ENCODE results near the gene ALOXE3. TPM values are rescaled to one million over a fixed set of nuclear protein-coding genes. Genes with fewer than 3 reads are reported as not detected.

The ALOXE3 gene
- total and polyA plus RNA-seq, 2 experiments from 2014 or later, result 0.10 to 0.27 TPM

DNA sequence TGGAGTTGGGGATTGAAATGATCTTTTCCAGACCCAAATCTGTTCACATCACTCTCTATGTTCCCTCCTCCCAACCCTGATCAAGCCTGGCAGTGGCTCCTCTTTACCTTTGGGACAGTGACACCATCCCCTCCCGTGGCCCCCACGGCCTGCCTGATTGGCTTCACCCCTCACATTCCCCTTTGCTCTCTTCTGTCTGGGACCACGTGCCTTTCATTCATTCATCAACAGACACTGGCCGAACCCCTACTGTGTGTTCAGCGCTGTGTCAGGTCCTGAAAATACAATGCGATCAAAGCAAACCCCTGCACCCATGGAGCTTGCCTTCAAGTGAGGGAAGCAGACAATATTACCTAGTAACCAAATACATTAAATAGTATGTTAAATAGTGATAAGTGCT, 28.6 kb downstream of the ALOXE3 start:
- Histone ChIP-seq H2AFZ (no peak overlapping the region), H3K79me2 (replicated peaks; ENCODE audit: insufficient read depth) (no peaks in the 10 kb centered on the region), H3F3A (replicated peaks; ENCODE audit: low read depth) (no peaks in the 10 kb centered on the region), H3K4me2 (no peak overlapping the region), H4K20me1 (replicated peaks; ENCODE audit: insufficient read depth) (no peaks in the 10 kb centered on the region), H3K36me3 (ENCODE audit: insufficient read depth) (no peaks in the 10 kb centered on the region), H3K4me1 (ENCODE audit: insufficient read depth) (no peaks in the 10 kb centered on the region), H3K9me2 (ENCODE audit: insufficient read depth) (no peaks in the 10 kb centered on the region), H3K27ac (ENCODE audit: low read depth) (no peak overlapping the region), H3K27me3 (ENCODE audit: insufficient read depth) (0 out of 2 replicates have a peak, but pooled peaks cover 5% of the 10 kb centered on the region), H3K4me3 (no peak overlapping the region)
- DNase-seq (ENCODE audit: low spot score), result no peak
- Mint-ChIP-seq H3K9me3 (no peaks in the 10 kb centered on the region), H3K36me3 (ENCODE audit: low read depth) (no peaks in the 10 kb centered on the region), H3K27ac (no peak overlapping the region), H3K4me3 (no peak overlapping the region), H3K4me1 (peaks cover 17% of the 10 kb centered on the region), H3K27me3 (ENCODE audit: insufficient read depth, low read depth, poor library complexity) (peaks cover 16% of the 10 kb centered on the region)
- no peak for ATAC-seq
- TF ChIP-seq CREB1 (CRISPR knock-in tag; IDR thresholded peaks at IDR 0.05; ENCODE audit: low read depth), result no peak
- TF ChIP-seq STAT1 (IDR thresholded peaks at IDR 0.05; ENCODE audit: unreplicated experiment), result no peak
- TF ChIP-seq ZNF331 (CRISPR knock-in tag; IDR thresholded peaks at IDR 0.05; ENCODE audit: low read depth), result no peak
- TF ChIP-seq NANOG (IDR thresholded peaks at IDR 0.05; ENCODE audit: borderline replicate concordance), result no peak
- TF ChIP-seq JUNB (IDR thresholded peaks at IDR 0.05; ENCODE audit: unreplicated experiment), result no peak
- TF ChIP-seq EZH2 (IDR thresholded peaks at IDR 0.05; ENCODE audit: low read depth, unreplicated experiment), result no peak
- TF ChIP-seq EZH2phosphoT487 (IDR thresholded peaks at IDR 0.05; ENCODE audit: unreplicated experiment), result no peak
- no peak for TF ChIP-seq CTCF (conservative IDR thresholded peaks at IDR 0.05; ENCODE audit: low read depth in 2 of 2)
- no peak for TF ChIP-seq POLR2AphosphoS5 (IDR thresholded peaks at IDR 0.05; ENCODE audit: low read depth)
- TF ChIP-seq, protein P1, sequence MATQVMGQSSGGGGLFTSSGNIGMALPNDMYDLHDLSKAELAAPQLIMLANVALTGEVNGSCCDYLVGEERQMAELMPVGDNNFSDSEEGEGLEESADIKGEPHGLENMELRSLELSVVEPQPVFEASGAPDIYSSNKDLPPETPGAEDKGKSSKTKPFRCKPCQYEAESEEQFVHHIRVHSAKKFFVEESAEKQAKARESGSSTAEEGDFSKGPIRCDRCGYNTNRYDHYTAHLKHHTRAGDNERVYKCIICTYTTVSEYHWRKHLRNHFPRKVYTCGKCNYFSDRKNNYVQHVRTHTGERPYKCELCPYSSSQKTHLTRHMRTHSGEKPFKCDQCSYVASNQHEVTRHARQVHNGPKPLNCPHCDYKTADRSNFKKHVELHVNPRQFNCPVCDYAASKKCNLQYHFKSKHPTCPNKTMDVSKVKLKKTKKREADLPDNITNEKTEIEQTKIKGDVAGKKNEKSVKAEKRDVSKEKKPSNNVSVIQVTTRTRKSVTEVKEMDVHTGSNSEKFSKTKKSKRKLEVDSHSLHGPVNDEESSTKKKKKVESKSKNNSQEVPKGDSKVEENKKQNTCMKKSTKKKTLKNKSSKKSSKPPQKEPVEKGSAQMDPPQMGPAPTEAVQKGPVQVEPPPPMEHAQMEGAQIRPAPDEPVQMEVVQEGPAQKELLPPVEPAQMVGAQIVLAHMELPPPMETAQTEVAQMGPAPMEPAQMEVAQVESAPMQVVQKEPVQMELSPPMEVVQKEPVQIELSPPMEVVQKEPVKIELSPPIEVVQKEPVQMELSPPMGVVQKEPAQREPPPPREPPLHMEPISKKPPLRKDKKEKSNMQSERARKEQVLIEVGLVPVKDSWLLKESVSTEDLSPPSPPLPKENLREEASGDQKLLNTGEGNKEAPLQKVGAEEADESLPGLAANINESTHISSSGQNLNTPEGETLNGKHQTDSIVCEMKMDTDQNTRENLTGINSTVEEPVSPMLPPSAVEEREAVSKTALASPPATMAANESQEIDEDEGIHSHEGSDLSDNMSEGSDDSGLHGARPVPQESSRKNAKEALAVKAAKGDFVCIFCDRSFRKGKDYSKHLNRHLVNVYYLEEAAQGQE (IDR thresholded peaks at IDR 0.05; ENCODE audit: unreplicated experiment), result no peak
- TF ChIP-seq ZNF114 (CRISPR knock-in tag; IDR thresholded peaks at IDR 0.05), result no peak
- no peak for TF ChIP-seq ETS1 (IDR thresholded peaks at IDR 0.05)
- TF ChIP-seq, protein P2, sequence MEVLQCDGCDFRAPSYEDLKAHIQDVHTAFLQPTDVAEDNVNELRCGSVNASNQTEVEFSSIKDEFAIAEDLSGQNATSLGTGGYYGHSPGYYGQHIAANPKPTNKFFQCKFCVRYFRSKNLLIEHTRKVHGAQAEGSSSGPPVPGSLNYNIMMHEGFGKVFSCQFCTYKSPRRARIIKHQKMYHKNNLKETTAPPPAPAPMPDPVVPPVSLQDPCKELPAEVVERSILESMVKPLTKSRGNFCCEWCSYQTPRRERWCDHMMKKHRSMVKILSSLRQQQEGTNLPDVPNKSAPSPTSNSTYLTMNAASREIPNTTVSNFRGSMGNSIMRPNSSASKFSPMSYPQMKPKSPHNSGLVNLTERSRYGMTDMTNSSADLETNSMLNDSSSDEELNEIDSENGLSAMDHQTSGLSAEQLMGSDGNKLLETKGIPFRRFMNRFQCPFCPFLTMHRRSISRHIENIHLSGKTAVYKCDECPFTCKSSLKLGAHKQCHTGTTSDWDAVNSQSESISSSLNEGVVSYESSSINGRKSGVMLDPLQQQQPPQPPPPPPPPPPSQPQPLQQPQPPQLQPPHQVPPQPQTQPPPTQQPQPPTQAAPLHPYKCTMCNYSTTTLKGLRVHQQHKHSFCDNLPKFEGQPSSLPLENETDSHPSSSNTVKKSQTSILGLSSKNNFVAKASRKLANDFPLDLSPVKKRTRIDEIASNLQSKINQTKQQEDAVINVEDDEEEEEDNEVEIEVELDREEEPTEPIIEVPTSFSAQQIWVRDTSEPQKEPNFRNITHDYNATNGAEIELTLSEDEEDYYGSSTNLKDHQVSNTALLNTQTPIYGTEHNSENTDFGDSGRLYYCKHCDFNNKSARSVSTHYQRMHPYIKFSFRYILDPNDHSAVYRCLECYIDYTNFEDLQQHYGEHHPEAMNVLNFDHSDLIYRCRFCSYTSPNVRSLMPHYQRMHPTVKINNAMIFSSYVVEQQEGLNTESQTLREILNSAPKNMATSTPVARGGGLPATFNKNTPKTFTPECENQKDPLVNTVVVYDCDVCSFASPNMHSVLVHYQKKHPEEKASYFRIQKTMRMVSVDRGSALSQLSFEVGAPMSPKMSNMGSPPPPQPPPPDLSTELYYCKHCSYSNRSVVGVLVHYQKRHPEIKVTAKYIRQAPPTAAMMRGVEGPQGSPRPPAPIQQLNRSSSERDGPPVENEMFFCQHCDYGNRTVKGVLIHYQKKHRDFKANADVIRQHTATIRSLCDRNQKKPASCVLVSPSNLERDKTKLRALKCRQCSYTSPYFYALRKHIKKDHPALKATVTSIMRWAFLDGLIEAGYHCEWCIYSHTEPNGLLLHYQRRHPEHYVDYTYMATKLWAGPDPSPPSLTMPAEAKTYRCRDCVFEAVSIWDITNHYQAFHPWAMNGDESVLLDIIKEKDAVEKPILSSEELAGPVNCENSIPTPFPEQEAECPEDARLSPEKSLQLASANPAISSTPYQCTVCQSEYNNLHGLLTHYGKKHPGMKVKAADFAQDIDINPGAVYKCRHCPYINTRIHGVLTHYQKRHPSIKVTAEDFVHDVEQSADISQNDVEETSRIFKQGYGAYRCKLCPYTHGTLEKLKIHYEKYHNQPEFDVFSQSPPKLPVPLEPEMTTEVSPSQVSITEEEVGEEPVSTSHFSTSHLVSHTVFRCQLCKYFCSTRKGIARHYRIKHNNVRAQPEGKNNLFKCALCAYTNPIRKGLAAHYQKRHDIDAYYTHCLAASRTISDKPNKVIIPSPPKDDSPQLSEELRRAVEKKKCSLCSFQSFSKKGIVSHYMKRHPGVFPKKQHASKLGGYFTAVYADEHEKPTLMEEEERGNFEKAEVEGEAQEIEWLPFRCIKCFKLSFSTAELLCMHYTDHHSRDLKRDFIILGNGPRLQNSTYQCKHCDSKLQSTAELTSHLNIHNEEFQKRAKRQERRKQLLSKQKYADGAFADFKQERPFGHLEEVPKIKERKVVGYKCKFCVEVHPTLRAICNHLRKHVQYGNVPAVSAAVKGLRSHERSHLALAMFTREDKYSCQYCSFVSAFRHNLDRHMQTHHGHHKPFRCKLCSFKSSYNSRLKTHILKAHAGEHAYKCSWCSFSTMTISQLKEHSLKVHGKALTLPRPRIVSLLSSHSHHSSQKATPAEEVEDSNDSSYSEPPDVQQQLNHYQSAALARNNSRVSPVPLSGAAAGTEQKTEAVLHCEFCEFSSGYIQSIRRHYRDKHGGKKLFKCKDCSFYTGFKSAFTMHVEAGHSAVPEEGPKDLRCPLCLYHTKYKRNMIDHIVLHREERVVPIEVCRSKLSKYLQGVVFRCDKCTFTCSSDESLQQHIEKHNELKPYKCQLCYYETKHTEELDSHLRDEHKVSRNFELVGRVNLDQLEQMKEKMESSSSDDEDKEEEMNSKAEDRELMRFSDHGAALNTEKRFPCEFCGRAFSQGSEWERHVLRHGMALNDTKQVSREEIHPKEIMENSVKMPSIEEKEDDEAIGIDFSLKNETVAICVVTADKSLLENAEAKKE (CRISPR knock-in tag; IDR thresholded peaks at IDR 0.05), result no peak

All from GM23338 (cell line).